Peyer's patch (tissue), 4 donors: ENCODE results near the gene TMEM266. TPM values are rescaled to one million over a fixed set of nuclear protein-coding genes. Genes with fewer than 3 reads are reported as not detected.

ENCODE experiments used
- DNase-seq, 3 donors: peaks; one replicate each; pipeline ENCODE4 v3.0.0-alpha.2; 2017 to 2019
- H3K27ac ChIP-seq, 4 donors: fragments of 200-600 bp; sonication (generic); one replicate each; pipeline ENCODE4 v1.5.1; 2016 to 2019
- H3K27me3 ChIP-seq, 2 donors: fragments of 200-600 bp; sonication (generic); one replicate each; pipeline ENCODE4 v1.5.1; 2019
- H3K36me3 ChIP-seq, 3 donors: fragments of 200-600 bp; sonication (generic); one replicate each; pipeline ENCODE4 v1.5.1; 2016 to 2019
- H3K4me1 ChIP-seq, 4 donors: fragments of 200-600 bp; sonication (generic); one replicate each; pipeline ENCODE4 v1.5.1; 2016 to 2019
- H3K4me3 ChIP-seq, 4 donors: fragments of 200-600 bp; sonication (generic); 1 replicate in 3 of 4; 2 replicates in 1 of 4; pipeline ENCODE4 v1.5.1; 2016 to 2019; ENCODE audit warnings: mild to moderate bottlenecking in 1 of 4
- H3K9me3 ChIP-seq, 4 donors: fragments of 200-600 bp; sonication (generic); one replicate each; pipeline ENCODE4 v1.5.1; 2016 to 2019; ENCODE audit warnings: mild to moderate bottlenecking in 1 of 4
- CTCF ChIP-seq, 6 experiments: fragments of 450-650 bp in 4 of 6; fragments of 200-600 bp in 2 of 6; sonication (generic) in 1 of 6; IDR thresholded peaks; one replicate each; pipeline ENCODE4 v1.5.1; 2017 to 2019; ENCODE audit warnings: antibody characterized with exemption in 6 of 6, mild to moderate bottlenecking in 3 of 6, moderate library complexity in 1 of 6
- POLR2A ChIP-seq, 2 donors: fragments of 450-650 bp; IDR thresholded peaks; one replicate each; pipeline ENCODE4 v1.5.1; 2017; ENCODE audit warnings: antibody characterized with exemption in 2 of 2, mild to moderate bottlenecking in 2 of 2, moderate library complexity in 2 of 2
- total RNA-seq, 4 donors: library from RNA; depleted of rRNA; stranded (reverse); fragments of >200 nt; gene quantifications; one replicate each; pipeline ENCODE4 v1.1.0, GENCODE V29; 2016

Gene TMEM266
- total RNA-seq, 4 donors from 2014 or later = not detected

DNA sequence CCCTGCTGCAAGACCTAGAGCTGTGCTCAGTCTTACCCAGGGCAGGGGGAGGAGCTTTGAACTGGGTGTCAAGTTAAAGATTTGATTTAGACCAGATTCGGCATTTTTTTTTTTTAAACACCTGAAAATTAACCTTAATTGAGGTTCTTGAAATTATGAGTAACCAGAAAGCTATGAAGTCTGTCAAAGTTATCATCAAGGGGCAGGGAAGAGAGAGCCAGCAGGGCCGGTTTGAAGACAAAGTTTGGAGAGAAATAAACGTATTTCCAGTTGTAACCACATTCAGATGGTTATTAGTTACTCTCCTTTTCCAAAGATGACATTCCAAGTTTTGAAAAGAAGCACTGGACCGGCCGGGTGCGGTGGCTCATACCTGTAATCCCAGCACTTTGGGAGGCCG is 12.0 kb downstream of the TMEM266 start:
- DNase-seq = no peak
- Histone ChIP-seq H3K36me3 (no peaks in the 10 kb centered on the region), H3K4me3 (no peak overlapping the region), H3K27ac (no peak overlapping the region), H3K27me3 (no peaks in the 10 kb centered on the region), H3K9me3 (no peaks in the 10 kb centered on the region), H3K4me1 (no peaks in the 10 kb centered on the region)
- TF ChIP-seq POLR2A (IDR thresholded peaks at IDR 0.05) (no peak), CTCF (IDR thresholded peaks at IDR 0.05) (no peak)

- DNase-seq = no peak
- no peaks in the 10 kb centered on the region for H3K9me3 ChIP-seq
- TF ChIP-seq POLR2A (IDR thresholded peaks at IDR 0.05) (no peak), CTCF (IDR thresholded peaks at IDR 0.05) (no peak)
These were observed 13.8 kb downstream of the TMEM266 start for GRCh38 chr15:76073554-76073953.

DNA sequence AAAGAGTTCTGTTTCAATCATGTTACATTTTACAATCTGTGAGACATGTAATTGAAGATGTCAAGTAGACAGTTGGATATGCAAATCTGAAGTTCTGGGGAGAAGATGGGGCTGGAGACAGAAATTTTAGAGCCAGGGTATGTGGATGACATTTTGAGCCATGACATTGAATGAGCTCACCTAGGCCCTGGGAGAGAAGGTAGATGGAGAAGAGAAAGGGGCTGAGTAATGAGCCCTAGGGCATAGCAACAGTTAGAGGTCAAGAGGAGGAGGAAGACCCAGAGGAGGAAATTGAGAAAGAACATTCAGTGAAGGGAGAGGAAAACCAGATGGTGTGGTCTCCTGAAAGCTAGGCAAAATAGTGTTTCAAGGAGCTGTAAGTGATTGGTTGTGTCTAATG is 15.3 kb downstream of the TMEM266 start:
- no peaks in the 10 kb centered on the region for H3K27me3 ChIP-seq
- H3K36me3 ChIP-seq = no peaks in the 10 kb centered on the region
- TF ChIP-seq CTCF (IDR thresholded peaks at IDR 0.05) (no peak), POLR2A (IDR thresholded peaks at IDR 0.05) (no peak)

More at GRCh38 chr15:76073554-76073953, 13.8 kb downstream of the TMEM266 start:
- Histone ChIP-seq H3K4me1 (no peaks in the 10 kb centered on the region), H3K4me3 (no peak overlapping the region), H3K27ac (no peak overlapping the region), H3K36me3 (no peaks in the 10 kb centered on the region), H3K27me3 (no peaks in the 10 kb centered on the region)

DNA sequence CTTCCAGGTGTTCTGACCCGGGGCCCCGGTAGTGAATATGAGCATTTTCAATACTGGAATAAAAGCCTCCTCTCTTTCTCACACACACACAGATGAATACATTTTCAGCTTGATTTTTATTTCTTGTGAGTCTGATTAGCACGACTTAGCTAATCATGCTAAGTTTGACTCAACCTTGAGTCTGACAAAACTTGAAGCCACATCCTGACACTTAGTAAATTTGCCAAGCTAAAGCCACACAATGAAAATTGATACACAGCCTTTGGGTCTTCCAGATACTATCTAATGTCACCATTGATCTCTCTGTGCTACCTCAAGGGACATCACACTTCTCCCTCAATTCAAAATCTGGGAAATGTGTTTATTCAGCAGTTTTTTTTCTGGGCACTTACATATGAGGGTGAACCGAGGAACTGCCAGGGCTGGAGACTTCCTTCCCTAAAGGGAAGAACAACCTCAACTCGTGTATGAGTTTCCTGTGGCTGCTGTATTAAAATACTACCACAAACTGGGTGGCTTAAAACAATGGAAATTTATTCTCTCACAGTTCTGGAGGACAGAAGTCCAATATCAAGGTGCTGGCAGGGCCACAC is 18.6 kb downstream of the TMEM266 start:
- no peak for DNase-seq
- no peaks in the 10 kb centered on the region for H3K4me1 ChIP-seq
- H3K4me3 ChIP-seq = no peak overlapping the region
- no peaks in the 10 kb centered on the region for H3K27me3 ChIP-seq
- H3K27ac ChIP-seq = no peak overlapping the region
- TF ChIP-seq POLR2A (IDR thresholded peaks at IDR 0.05) (no peak), CTCF (IDR thresholded peaks at IDR 0.05) (no peak)
- no peaks in the 10 kb centered on the region for H3K9me3 ChIP-seq
- no peaks in the 10 kb centered on the region for H3K36me3 ChIP-seq

More for the DNA sequence above, 15.3 kb downstream of the TMEM266 start:
- no peak overlapping the region for H3K27ac ChIP-seq
- no peak for DNase-seq
- H3K9me3 ChIP-seq = no peaks in the 10 kb centered on the region
- no peak overlapping the region for H3K4me3 ChIP-seq
- no peaks in the 10 kb centered on the region for H3K4me1 ChIP-seq

- Histone ChIP-seq H3K27me3 (no peaks in the 10 kb centered on the region), H3K9me3 (no peaks in the 10 kb centered on the region), H3K36me3 (no peaks in the 10 kb centered on the region), H3K4me3 (no peak overlapping the region), H3K4me1 (no peaks in the 10 kb centered on the region), H3K27ac (no peak overlapping the region)
- TF ChIP-seq POLR2A (IDR thresholded peaks at IDR 0.05) (no peak), CTCF (IDR thresholded peaks at IDR 0.05) (no peak)
- DNase-seq = no peak
These were observed 24.5 kb downstream of the TMEM266 start for GRCh38 chr15:76084256-76084655.

DNA sequence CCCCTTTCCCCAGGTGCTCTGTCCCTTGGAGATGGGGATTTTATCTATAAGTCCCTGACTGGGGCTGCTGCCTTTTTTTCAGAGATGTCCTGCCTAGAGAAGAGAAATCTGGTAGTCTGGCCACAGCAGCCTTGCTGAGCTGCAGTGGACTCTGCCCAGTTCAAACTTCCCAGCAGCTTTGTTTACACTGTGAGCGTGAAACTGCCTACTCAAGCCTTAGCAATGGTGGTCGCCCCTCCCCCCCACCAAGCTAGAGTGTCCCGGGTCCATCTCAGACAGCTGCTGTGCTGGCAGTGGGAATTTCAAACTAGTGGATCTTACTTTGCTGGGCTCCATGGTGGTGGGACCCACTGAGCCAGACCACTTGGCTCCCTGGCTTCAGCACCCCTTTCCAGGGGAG is 38.9 kb downstream of the TMEM266 start:
- DNase-seq = no peak
- TF ChIP-seq POLR2A (IDR thresholded peaks at IDR 0.05) = no peak
- no peak for TF ChIP-seq CTCF (IDR thresholded peaks at IDR 0.05)
- H3K9me3 ChIP-seq = no peaks in the 10 kb centered on the region
- no peak overlapping the region for H3K4me3 ChIP-seq
- no peaks in the 10 kb centered on the region for H3K4me1 ChIP-seq
- no peak overlapping the region for H3K27ac ChIP-seq
- H3K27me3 ChIP-seq = no peaks in the 10 kb centered on the region
- no peaks in the 10 kb centered on the region for H3K36me3 ChIP-seq
